SH-SY5Y (cell line): ENCODE data around the gene ST7L.

Source experiments
- GATA2 ChIP-seq: IDR thresholded peaks from 2 replicates; pipeline ENCODE4 v1.6.1; 2011; ENCODE audit warnings: mild to moderate bottlenecking, low read depth, low read length
- GATA3 ChIP-seq: IDR thresholded peaks from 2 replicates; pipeline ENCODE4 v1.6.1; 2011; ENCODE audit warnings: low read depth, mild to moderate bottlenecking, low read length, moderate library complexity

ST7L gene

GRCh38 chr1:112618721-112619517 lies at the start of gene ST7L:
Gene ST7L, minus strand, starts transcription at chr1:112619141. Its CDS starts 28 bp downstream, at chr1:112619113.
- no peak for TF ChIP-seq GATA2
- no peak for TF ChIP-seq GATA3

DNA sequence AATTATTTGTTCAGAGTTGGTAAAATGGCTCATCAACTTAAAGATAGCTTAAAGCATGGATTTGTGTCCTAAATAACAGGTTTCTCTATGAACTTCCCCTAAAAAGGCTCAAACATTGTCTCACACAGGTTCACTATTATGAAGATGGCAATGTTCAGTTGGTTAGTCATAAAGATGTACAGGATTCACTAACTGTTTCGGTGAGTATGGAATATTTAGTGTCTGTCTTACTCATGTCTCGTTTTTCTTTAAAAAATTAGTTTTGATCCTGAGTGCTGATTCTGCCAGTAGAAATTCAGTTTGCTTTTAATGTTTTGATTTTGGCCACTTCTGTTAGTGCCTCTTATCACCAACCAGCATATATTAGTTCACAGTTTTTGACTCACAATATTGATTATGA lies 48.0 kb upstream of the ST7L start:
- TF ChIP-seq GATA3 (no peak), GATA2 (no peak)

GRCh38 chr1:112665857-112666256 lies 46.9 kb upstream of the ST7L start:
- no peak for TF ChIP-seq GATA3
- no peak for TF ChIP-seq GATA2

DNA sequence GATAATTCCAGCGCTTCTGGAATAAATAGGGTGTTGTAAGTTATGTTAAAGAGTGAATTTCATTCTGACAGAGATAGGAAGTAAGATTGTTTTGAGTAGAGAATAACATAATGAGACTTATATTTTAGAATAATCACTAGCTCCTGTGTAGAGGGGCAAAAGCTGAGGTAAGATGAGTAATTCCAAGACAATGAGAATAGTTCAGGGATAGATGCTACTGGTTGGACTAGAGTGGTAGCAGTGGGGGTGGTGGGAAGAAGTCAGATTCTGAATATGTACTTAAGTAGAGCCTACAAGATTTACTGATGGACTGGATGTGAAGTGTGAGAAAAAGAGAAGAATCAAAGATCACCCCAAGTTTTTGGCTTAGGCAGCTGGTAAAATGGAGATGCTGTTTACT lies 32.3 kb upstream of the ST7L start:
- no peak for TF ChIP-seq GATA2
- no peak for TF ChIP-seq GATA3

DNA sequence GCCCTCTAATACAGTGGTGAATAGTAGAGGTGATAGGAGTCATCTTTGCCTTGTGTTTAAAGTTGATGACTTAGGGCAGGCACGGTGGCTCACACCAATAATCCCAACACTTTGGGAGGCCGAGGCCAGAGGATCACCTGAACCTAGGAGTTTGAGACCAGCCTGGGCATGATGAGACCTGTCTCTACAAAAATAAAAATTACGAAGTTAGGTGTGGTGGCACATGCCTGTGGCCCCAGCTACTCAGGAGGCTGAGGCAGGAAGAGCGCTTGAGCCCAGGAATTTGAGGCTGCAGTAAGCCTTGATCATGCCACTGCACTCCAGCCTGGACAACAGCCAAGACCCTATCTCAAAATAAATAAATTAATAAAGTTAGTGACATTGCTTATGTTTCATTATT lies 27.3 kb upstream of the ST7L start:
- TF ChIP-seq GATA3 (no peak), GATA2 (no peak)

DNA sequence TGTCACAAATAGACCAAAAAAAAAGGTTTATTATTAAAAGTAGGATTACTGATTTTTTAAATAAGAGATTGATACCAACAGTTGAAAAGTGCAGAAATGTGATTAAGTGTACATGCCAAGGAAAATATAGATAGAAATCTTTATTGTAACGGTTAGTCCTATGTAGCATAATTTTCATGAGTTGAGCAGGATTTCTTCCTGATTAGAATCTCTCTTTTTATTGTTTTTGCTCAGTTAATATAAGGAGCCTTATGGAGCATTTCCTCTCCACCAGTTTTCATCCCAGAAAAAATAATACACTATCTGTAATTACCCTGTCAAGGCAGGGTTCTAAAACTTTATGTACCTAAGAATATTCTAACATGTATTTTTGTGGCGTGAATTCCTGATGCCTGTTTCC lies 24.1 kb upstream of the ST7L start:
- TF ChIP-seq GATA3: no peak
- TF ChIP-seq GATA2: no peak

DNA sequence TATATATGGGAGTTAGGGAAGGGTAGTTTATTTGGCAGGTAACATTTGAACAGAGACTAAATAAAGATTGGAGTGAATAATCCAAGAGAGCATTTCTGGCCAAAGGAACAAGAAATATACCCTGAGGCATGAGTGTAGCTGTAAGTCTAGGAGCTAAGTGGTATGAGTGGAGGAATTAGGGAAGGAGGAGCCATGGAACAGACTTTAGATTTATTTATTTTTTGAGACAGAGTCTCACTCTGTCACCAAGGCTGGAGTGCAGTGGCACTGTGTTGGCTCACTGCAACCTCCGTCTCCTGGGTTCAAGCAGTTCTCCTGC lies 19.1 kb upstream of the ST7L start:
- no peak for TF ChIP-seq GATA2
- TF ChIP-seq GATA3: no peak

- TF ChIP-seq GATA3 (no peak), GATA2 (no peak)
These were observed 18.5 kb upstream of the ST7L start for GRCh38 chr1:112637254-112638109.

GRCh38 chr1:112636597-112637253 lies 17.8 kb upstream of the ST7L start:
- TF ChIP-seq GATA3: no peak
- TF ChIP-seq GATA2: no peak

- TF ChIP-seq GATA3: no peak
- no peak for TF ChIP-seq GATA2
These were observed 17.1 kb upstream of the ST7L start for GRCh38 chr1:112636056-112636455.

- TF ChIP-seq GATA3 (no peak), GATA2 (no peak)
These were observed 15.4 kb upstream of the ST7L start for GRCh38 chr1:112634367-112634766.

- TF ChIP-seq GATA3 (no peak), GATA2 (no peak)
These were observed 14.7 kb upstream of the ST7L start for GRCh38 chr1:112633628-112634027.

DNA sequence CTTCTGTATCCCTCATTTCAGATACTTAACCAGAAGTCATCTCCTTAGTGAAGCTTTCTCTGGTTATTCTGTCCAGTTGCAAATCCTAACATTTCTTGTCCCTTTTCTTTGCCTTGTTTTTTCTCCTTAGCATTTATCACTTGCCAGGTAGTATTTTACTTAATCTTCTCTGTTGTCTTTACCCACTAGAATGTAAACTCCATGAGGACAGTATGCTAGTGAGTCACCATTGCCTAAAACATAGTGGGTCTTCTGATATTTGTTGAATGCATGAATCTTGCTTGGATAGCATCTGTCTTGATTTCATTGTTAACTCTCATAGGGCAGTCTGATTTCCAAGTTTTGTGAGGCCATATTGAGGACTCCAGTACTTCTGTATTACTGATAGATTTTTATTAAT lies 10.3 kb upstream of the ST7L start:
- TF ChIP-seq GATA2 (no peak), GATA3 (no peak)

- no peak for TF ChIP-seq GATA2
- TF ChIP-seq GATA3: no peak
These were observed 9.6 kb upstream of the ST7L start for GRCh38 chr1:112628516-112628915.

DNA sequence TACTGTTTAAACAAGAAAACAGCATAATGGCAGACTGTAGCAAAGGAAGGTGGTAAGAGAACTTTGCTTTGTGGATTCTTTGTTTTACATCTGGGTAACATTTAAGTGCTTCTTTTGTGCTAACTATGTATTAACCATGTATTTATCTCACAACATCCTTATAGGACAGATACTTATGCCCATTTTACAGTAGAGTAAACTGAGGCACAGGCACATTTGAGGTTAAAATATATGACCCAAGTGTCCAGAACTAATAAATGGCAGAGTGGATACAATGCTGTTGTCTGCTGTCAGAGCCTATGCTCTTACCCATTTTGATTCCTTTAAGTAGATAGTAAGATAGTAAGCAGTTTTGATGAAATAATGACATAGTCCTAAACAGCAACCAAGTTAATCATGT lies 7.9 kb upstream of the ST7L start:
- TF ChIP-seq GATA2: no peak
- no peak for TF ChIP-seq GATA3

GRCh38 chr1:112626193-112626592 lies 7.3 kb upstream of the ST7L start:
- TF ChIP-seq GATA2 (no peak), GATA3 (no peak)
